HG02759 (cell line): Measurements from ENCODE around the gene LSM10.
A peak's percentile ranks its signal among the peaks of the same experiment; 100 is the strongest.

ENCODE experiments used
- ATAC-seq: cut with Tn5 transposase; IDR thresholded peaks from one replicate; pipeline ENCODE4 v1.9.1; 2021; ENCODE audit warnings: mild to moderate bottlenecking, moderate library complexity; ENCODE audit not compliant: unreplicated experiment

LSM10 gene

GRCh38 chr1:36397378-36398230 lies at the start of gene LSM10:
TSS of gene LSM10 (minus strand) at chr1:36397908. CDS start at chr1:36394129, 3,779 bp downstream.
- peak; percentile 90 for ATAC-seq

- ATAC-seq, result no peak
Observed at GRCh38 chr1:36447450-36447849, 49.7 kb upstream of the LSM10 start.

GRCh38 chr1:36446746-36447145 lies 49.0 kb upstream of the LSM10 start:
- no peak for ATAC-seq

- no peak for ATAC-seq
Observed at GRCh38 chr1:36446271-36446670, 48.6 kb upstream of the LSM10 start.

- no peak for ATAC-seq
Observed at GRCh38 chr1:36443297-36443696, 45.6 kb upstream of the LSM10 start.

- no peak for ATAC-seq
Observed at GRCh38 chr1:36442337-36442736, 44.6 kb upstream of the LSM10 start.

GRCh38 chr1:36440646-36441045 lies 42.9 kb upstream of the LSM10 start:
- no peak for ATAC-seq

GRCh38 chr1:36440044-36440443 lies 42.3 kb upstream of the LSM10 start:
- ATAC-seq, result no peak

- no peak for ATAC-seq
Observed at GRCh38 chr1:36438715-36439114, 41.0 kb upstream of the LSM10 start.

- ATAC-seq, result no peak
Observed at GRCh38 chr1:36436821-36437220, 39.1 kb upstream of the LSM10 start.

GRCh38 chr1:36433102-36433501 lies 35.4 kb upstream of the LSM10 start:
- ATAC-seq, result no peak

GRCh38 chr1:36432616-36433015 lies 34.9 kb upstream of the LSM10 start:
- ATAC-seq, result no peak

GRCh38 chr1:36425791-36426190 lies 28.1 kb upstream of the LSM10 start:
- ATAC-seq, result no peak

- no peak for ATAC-seq
Observed at GRCh38 chr1:36421649-36422048, 23.9 kb upstream of the LSM10 start.

GRCh38 chr1:36420836-36421317 lies 23.2 kb upstream of the LSM10 start:
- ATAC-seq, result peak; percentile 65

GRCh38 chr1:36420409-36420808 lies 22.7 kb upstream of the LSM10 start:
- ATAC-seq, result no peak

- ATAC-seq, result no peak
Observed at GRCh38 chr1:36419569-36419968, 21.9 kb upstream of the LSM10 start.

GRCh38 chr1:36419140-36419539 lies 21.4 kb upstream of the LSM10 start:
- no peak for ATAC-seq

- ATAC-seq, result no peak
Observed at GRCh38 chr1:36417931-36418330, 20.2 kb upstream of the LSM10 start.

- ATAC-seq, result no peak
Observed at GRCh38 chr1:36415661-36416326, 18.1 kb upstream of the LSM10 start.

GRCh38 chr1:36414384-36414783 lies 16.7 kb upstream of the LSM10 start:
- no peak for ATAC-seq
